ENCODE results near the gene LRFN2.

DNA sequence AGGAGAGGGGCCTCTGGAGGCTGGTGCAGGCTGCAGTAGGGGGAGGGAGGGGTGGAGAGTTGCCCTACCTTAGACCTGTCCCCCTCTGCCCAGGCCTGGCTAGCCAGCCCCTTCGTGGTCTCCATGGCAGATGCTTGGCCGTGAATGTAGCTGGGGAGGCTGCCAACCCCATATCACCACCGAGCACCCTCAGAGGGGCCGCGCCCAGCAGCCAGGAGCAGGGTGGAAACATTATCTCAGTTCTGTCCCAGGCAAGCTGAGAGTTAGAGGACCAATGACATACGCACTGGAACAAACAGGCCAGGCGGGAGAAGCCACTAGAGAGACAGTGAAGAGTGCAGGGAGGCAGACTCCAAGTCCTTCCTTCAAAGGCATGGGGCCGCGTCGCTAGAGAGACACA is 66.5 kb downstream of the LRFN2 start:
- TF ChIP-seq GTF2F1 (IDR thresholded peaks at IDR 0.05; ENCODE audit: borderline replicate concordance, low read depth, low read length) = no peak
- TF ChIP-seq, protein P1, sequence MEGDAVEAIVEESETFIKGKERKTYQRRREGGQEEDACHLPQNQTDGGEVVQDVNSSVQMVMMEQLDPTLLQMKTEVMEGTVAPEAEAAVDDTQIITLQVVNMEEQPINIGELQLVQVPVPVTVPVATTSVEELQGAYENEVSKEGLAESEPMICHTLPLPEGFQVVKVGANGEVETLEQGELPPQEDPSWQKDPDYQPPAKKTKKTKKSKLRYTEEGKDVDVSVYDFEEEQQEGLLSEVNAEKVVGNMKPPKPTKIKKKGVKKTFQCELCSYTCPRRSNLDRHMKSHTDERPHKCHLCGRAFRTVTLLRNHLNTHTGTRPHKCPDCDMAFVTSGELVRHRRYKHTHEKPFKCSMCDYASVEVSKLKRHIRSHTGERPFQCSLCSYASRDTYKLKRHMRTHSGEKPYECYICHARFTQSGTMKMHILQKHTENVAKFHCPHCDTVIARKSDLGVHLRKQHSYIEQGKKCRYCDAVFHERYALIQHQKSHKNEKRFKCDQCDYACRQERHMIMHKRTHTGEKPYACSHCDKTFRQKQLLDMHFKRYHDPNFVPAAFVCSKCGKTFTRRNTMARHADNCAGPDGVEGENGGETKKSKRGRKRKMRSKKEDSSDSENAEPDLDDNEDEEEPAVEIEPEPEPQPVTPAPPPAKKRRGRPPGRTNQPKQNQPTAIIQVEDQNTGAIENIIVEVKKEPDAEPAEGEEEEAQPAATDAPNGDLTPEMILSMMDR (IDR thresholded peaks at IDR 0.05; ENCODE audit: control extremely low read depth in 1 of 3, insufficient read depth in 1 of 3, low read depth in 1 of 3, low read length in 3 of 3) = no peak
- TF ChIP-seq RBBP5 (IDR thresholded peaks at IDR 0.05; ENCODE audit: borderline replicate concordance, low read depth, low read length) = no peak
- TF ChIP-seq POLR2A (IDR thresholded peaks at IDR 0.05; ENCODE audit: control extremely low read depth in 1 of 2, low read depth in 2 of 2, low read length in 2 of 2) = no peak
- TF ChIP-seq, protein P2, sequence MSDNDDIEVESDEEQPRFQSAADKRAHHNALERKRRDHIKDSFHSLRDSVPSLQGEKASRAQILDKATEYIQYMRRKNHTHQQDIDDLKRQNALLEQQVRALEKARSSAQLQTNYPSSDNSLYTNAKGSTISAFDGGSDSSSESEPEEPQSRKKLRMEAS (IDR thresholded peaks at IDR 0.05) = no peak
- TF ChIP-seq POLR2AphosphoS5 (IDR thresholded peaks at IDR 0.05; ENCODE audit: low read depth, low read length) = no peak
- TF ChIP-seq EZH2 (IDR thresholded peaks at IDR 0.05; ENCODE audit: low read depth, low read length, severe bottlenecking) = no peak
- no peak for TF ChIP-seq EP300 (IDR thresholded peaks at IDR 0.05; ENCODE audit: borderline replicate concordance in 1 of 2, low read depth in 2 of 2, low read length in 2 of 2)
- no peak for TF ChIP-seq CHD1 (IDR thresholded peaks at IDR 0.05; ENCODE audit: low read depth, low read length)
- TF ChIP-seq YY1 (IDR thresholded peaks at IDR 0.05; ENCODE audit: low read depth, low read length) = no peak

Data from H1 (cell line).